GM23338 (cell line): ENCODE measurements around the gene KRTAP10-9. TPM values are rescaled to one million over a fixed set of nuclear protein-coding genes. Genes with fewer than 3 reads are reported as not detected.

Experiments used
- ATAC-seq: fragments of 200-7000 bp; cut with Tn5 transposase; 3 replicates; pipeline ENCODE4 v1.9.1; 2020
- DNase-seq: peaks from one replicate; pipeline ENCODE4 v3.0.0-alpha.2; 2015; ENCODE audit warnings: low spot score
- H2AFZ ChIP-seq: fragments of 200-600 bp; sonication (generic); 2 replicates; pipeline ENCODE4 v1.8.0; 2016; ENCODE audit warnings: antibody characterized with exemption, mild to moderate bottlenecking, moderate library complexity
- H3F3A ChIP-seq: fragments of 200-600 bp; sonication (generic); replicated peaks from 2 replicates; pipeline ENCODE4 v1.8.0; 2017; ENCODE audit warnings: antibody characterized with exemption, mixed run types, low read depth
- H3K27ac ChIP-seq: fragments of 200-600 bp; sonication (generic); 2 replicates; pipeline ENCODE4 v1.6.1; 2016; ENCODE audit warnings: low read depth
- H3K27me3 ChIP-seq: fragments of 200-600 bp; sonication (generic); 2 replicates; pipeline ENCODE4 v1.8.0; 2016; ENCODE audit warnings: mild to moderate bottlenecking, mixed run types, moderate library complexity; ENCODE audit not compliant: insufficient read depth
- H3K36me3 ChIP-seq: fragments of 200-600 bp; sonication (generic); 2 replicates; pipeline ENCODE4 v1.8.0; 2016; ENCODE audit warnings: mild to moderate bottlenecking; ENCODE audit not compliant: insufficient read depth
- H3K4me1 ChIP-seq: fragments of 200-600 bp; sonication (generic); 2 replicates; pipeline ENCODE4 v1.8.0; 2016; ENCODE audit warnings: mild to moderate bottlenecking, moderate library complexity; ENCODE audit not compliant: insufficient read depth
- H3K4me2 ChIP-seq: fragments of 200-600 bp; sonication (generic); 2 replicates; pipeline ENCODE4 v1.7.1; 2017; ENCODE audit warnings: mixed run types
- H3K4me3 ChIP-seq: fragments of 200-600 bp; sonication (generic); 2 replicates; pipeline ENCODE4 v1.6.1; 2016; ENCODE audit warnings: mixed run types
- H3K79me2 ChIP-seq: fragments of 200-600 bp; sonication (generic); replicated peaks from 2 replicates; pipeline ENCODE4 v1.8.0; 2017; ENCODE audit warnings: mild to moderate bottlenecking; ENCODE audit not compliant: insufficient read depth
- H3K9me2 ChIP-seq: fragments of 200-600 bp; sonication (generic); 2 replicates; pipeline ENCODE4 v1.8.0; 2017; ENCODE audit not compliant: insufficient read depth
- H4K20me1 ChIP-seq: fragments of 200-600 bp; sonication (generic); replicated peaks from 2 replicates; pipeline ENCODE4 v1.8.0; 2017; ENCODE audit warnings: mild to moderate bottlenecking; ENCODE audit not compliant: insufficient read depth
- H3K27ac Mint-ChIP-seq: 2 replicates; pipeline ENCODE4 v1.8.0; 2020; ENCODE audit warnings: inconsistent platforms, mild to moderate bottlenecking, moderate library complexity, mixed read lengths
- H3K27me3 Mint-ChIP-seq: 3 replicates; pipeline ENCODE4 v1.8.0; 2022; ENCODE audit warnings: low read depth, mild to moderate bottlenecking, moderate library complexity, mixed read lengths, inconsistent platforms; ENCODE audit not compliant: insufficient read depth, poor library complexity
- H3K36me3 Mint-ChIP-seq: 3 replicates; pipeline ENCODE4 v1.8.0; 2021; ENCODE audit warnings: low read depth, mild to moderate bottlenecking, inconsistent platforms, moderate library complexity, mixed read lengths
- H3K4me1 Mint-ChIP-seq: 3 replicates; pipeline ENCODE4 v1.8.0; 2020; ENCODE audit warnings: mild to moderate bottlenecking, inconsistent platforms, mixed read lengths
- H3K4me3 Mint-ChIP-seq: 3 replicates; pipeline ENCODE4 v1.8.0; 2021; ENCODE audit warnings: moderate library complexity, mild to moderate bottlenecking, inconsistent platforms, mixed read lengths
- H3K9me3 Mint-ChIP-seq: 3 replicates; pipeline ENCODE4 v1.8.0; 2020; ENCODE audit warnings: moderate library complexity, mild to moderate bottlenecking, inconsistent platforms, mixed read lengths
- CREB1 ChIP-seq: fragments of 250-450 bp; sonication (Bioruptor Pico); IDR thresholded peaks from 2 replicates; pipeline ENCODE4 v1.5.0; 2020; ENCODE audit warnings: low read depth, mild to moderate bottlenecking, moderate library complexity
- CTCF ChIP-seq, 2 experiments: fragments of 200-600 bp in 1 of 2; sonication (generic) in 1 of 2; conservative IDR thresholded peaks; 2 replicates each; pipeline versions ENCODE4 v1.5.1 to v1.6.1; 2016 to 2017; ENCODE audit warnings: antibody characterized with exemption in 2 of 2, low read depth in 2 of 2, mild to moderate bottlenecking in 2 of 2, moderate library complexity in 1 of 2
- ETS1 ChIP-seq: IDR thresholded peaks from 2 replicates; pipeline ENCODE4 v1.6.1; 2016; ENCODE audit warnings: antibody characterized with exemption
- EZH2 ChIP-seq: fragments of 200-600 bp; sonication (generic); IDR thresholded peaks from one replicate; pipeline ENCODE4 v1.8.0; 2017; ENCODE audit warnings: antibody characterized with exemption, mild to moderate bottlenecking, low read depth; ENCODE audit not compliant: unreplicated experiment
- EZH2phosphoT487 ChIP-seq: fragments of 200-600 bp; sonication (generic); IDR thresholded peaks from one replicate; pipeline ENCODE4 v1.8.1; 2018; ENCODE audit warnings: antibody characterized with exemption; ENCODE audit not compliant: unreplicated experiment
- JUNB ChIP-seq: IDR thresholded peaks from one replicate; pipeline ENCODE4 v1.6.1; 2016; ENCODE audit warnings: antibody characterized with exemption; ENCODE audit not compliant: unreplicated experiment
- NANOG ChIP-seq: IDR thresholded peaks from 2 replicates; pipeline ENCODE4 v1.6.1; 2016; ENCODE audit warnings: antibody characterized with exemption, borderline replicate concordance
- POLR2AphosphoS5 ChIP-seq: IDR thresholded peaks from 2 replicates; pipeline ENCODE4 v1.6.1; 2016; ENCODE audit warnings: antibody characterized with exemption, low read depth
- REST ChIP-seq: IDR thresholded peaks from one replicate; pipeline ENCODE4 v1.6.1; 2018; ENCODE audit warnings: antibody characterized with exemption; ENCODE audit not compliant: unreplicated experiment
- STAT1 ChIP-seq: IDR thresholded peaks from one replicate; pipeline ENCODE4 v1.6.1; 2016; ENCODE audit warnings: antibody characterized with exemption; ENCODE audit not compliant: unreplicated experiment
- ZNF114 ChIP-seq: fragments of 250-450 bp; sonication (Bioruptor Pico); IDR thresholded peaks from 2 replicates; pipeline ENCODE4 v1.5.0; 2020; ENCODE audit warnings: mild to moderate bottlenecking, moderate library complexity
- ZNF331 ChIP-seq: fragments of 250-450 bp; sonication (Bioruptor Pico); IDR thresholded peaks from 2 replicates; pipeline ENCODE4 v1.5.0; 2020; ENCODE audit warnings: low read depth, mild to moderate bottlenecking, moderate library complexity
- ZNF462 ChIP-seq: fragments of 250-450 bp; sonication (Bioruptor Pico); IDR thresholded peaks from 2 replicates; pipeline ENCODE4 v1.5.0; 2020; ENCODE audit warnings: mild to moderate bottlenecking, moderate library complexity
- polyA plus RNA-seq: library from polyadenylated mRNA; unstranded; fragments of >200 nt; fragmentation: Nextera tagmentation; extraction: Ambion mirVana; gene quantifications from 2 replicates; pipeline ENCODE4 v1.2.1, GENCODE V29; 2016
- total RNA-seq: library from RNA; depleted of rRNA; stranded (reverse); fragments of >200 nt; shearing (Covaris generic); gene quantifications from 2 replicates; pipeline ENCODE4 v1.2.3, GENCODE V29; 2014

KRTAP10-9 gene
- total and polyA plus RNA-seq, 2 experiments from 2014 or later, result not detected

GRCh38 chr21:44656868-44657267, 30.0 kb downstream of the KRTAP10-9 start:
- H3K4me3 ChIP-seq, result no peak overlapping the region
- Mint-ChIP-seq H3K9me3 (peaks cover 21% of the 10 kb centered on the region), H3K27me3 (peaks cover 10% of the 10 kb centered on the region), H3K27ac (no peak overlapping the region), H3K4me3 (no peak overlapping the region), H3K4me1 (peaks cover 30% of the 10 kb centered on the region), H3K36me3 (peaks cover 9% of the 10 kb centered on the region; the same call in 2 of the 3 replicates)
- DNase-seq (no peak), ATAC-seq (no peak)
- no peak overlapping the region for H3K27ac ChIP-seq
- no peaks in the 10 kb centered on the region for H3K9me2 ChIP-seq
- no peaks in the 10 kb centered on the region for H3K36me3 ChIP-seq
- H3K27me3 ChIP-seq, result no peaks in the 10 kb centered on the region
- no peak for TF ChIP-seq JUNB
- TF ChIP-seq EZH2, result no peak
- TF ChIP-seq CREB1 (CRISPR knock-in tag), result no peak
- no peak for TF ChIP-seq NANOG
- no peak for TF ChIP-seq CTCF (conservative IDR thresholded peaks at IDR 0.05; ENCODE audit: low read depth in 2 of 2)
- no peak for TF ChIP-seq ETS1
- no peak for TF ChIP-seq REST
- TF ChIP-seq POLR2AphosphoS5, result no peak
- no peak for TF ChIP-seq ZNF331 (CRISPR knock-in tag)
- TF ChIP-seq EZH2phosphoT487, result no peak
- no peak for TF ChIP-seq ZNF462 (CRISPR knock-in tag)
- TF ChIP-seq ZNF114, result no peak
- TF ChIP-seq STAT1, result no peak
- H2AFZ ChIP-seq, result no peak overlapping the region
- 0 out of 2 replicates have a peak, but pooled peaks cover 3% of the 10 kb centered on the region for H3F3A ChIP-seq
- H3K79me2 ChIP-seq, result no peaks in the 10 kb centered on the region
- peaks cover 31% of the 10 kb centered on the region for H3K4me1 ChIP-seq
- H4K20me1 ChIP-seq, result no peaks in the 10 kb centered on the region
- no peak overlapping the region for H3K4me2 ChIP-seq
